ENCODE results near the gene GABRR2. TPM values are rescaled to one million over a fixed set of nuclear protein-coding genes. Genes with fewer than 3 reads are reported as not detected.

GABRR2 gene
- total RNA-seq, 2 donors from 2014 or later: 2.0 TPM; not detected in 1

DNA sequence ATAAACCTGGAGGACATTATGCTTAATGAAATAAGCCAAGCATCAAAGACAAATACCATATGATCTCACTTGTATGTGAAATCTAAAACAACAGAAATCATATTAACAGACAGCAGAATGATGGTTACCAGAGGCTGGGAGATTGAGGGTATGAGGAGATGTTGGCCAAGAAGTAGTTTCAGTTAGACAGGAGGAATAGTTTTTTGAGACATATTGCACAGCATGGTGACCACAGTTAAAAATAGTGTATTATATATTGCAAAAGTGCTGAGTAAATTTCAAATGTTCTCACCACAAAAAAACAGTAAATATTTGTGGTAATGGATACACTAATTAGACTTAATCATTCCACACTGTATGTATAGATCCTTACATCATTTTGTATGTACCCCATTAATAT is 99.7 kb downstream of the GABRR2 start:
- H3K4me3 ChIP-seq: no peak overlapping the region
- H3K4me1 ChIP-seq (ENCODE audit: control insufficient read depth in 1 of 2, low read depth in 2 of 2): peaks cover 5 to 25% of the 10 kb centered on the region in 2 donors
- H3K36me3 ChIP-seq: no peaks in the 10 kb centered on the region
- DNase-seq (ENCODE audit: low spot score): no peak
- H3K9me3 ChIP-seq: no peaks in the 10 kb centered on the region
- ATAC-seq (ENCODE audit: insufficient number of reproducible peaks, low FRiP score, low read depth): no peak
- H3K27me3 ChIP-seq (replicated peaks; ENCODE audit: insufficient read depth): no peaks in the 10 kb centered on the region
- H3K27ac ChIP-seq: no peak overlapping the region
- TF ChIP-seq, protein P1, sequence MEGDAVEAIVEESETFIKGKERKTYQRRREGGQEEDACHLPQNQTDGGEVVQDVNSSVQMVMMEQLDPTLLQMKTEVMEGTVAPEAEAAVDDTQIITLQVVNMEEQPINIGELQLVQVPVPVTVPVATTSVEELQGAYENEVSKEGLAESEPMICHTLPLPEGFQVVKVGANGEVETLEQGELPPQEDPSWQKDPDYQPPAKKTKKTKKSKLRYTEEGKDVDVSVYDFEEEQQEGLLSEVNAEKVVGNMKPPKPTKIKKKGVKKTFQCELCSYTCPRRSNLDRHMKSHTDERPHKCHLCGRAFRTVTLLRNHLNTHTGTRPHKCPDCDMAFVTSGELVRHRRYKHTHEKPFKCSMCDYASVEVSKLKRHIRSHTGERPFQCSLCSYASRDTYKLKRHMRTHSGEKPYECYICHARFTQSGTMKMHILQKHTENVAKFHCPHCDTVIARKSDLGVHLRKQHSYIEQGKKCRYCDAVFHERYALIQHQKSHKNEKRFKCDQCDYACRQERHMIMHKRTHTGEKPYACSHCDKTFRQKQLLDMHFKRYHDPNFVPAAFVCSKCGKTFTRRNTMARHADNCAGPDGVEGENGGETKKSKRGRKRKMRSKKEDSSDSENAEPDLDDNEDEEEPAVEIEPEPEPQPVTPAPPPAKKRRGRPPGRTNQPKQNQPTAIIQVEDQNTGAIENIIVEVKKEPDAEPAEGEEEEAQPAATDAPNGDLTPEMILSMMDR (IDR thresholded peaks at IDR 0.05): no peak

DNA sequence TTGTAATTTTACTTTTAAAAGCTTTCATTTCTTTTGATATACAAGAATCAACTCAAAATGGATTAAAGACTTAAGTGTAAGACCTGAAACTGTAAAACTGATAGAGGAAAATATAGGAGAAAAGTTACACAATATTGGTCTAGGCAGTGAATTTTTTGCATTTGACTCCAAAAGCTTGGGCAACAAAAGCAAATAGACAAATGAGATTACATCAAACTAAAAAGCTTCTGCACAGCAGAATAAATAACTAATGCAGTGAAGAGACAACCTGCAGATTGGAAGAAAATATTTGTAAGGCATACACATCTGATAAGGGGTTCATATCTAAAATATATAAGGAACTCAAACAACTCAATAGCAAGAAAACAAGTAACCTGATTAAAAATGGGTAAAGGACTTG is 100.9 kb downstream of the GABRR2 start:
- Histone ChIP-seq H3K4me3 (no peak overlapping the region), H3K27me3 (replicated peaks; ENCODE audit: insufficient read depth) (no peaks in the 10 kb centered on the region), H3K9me3 (no peaks in the 10 kb centered on the region), H3K4me1 (ENCODE audit: control insufficient read depth in 1 of 2, low read depth in 2 of 2) (peaks cover 5 to 25% of the 10 kb centered on the region in 2 donors), H3K36me3 (no peaks in the 10 kb centered on the region), H3K27ac (no peak overlapping the region)
- DNase-seq (ENCODE audit: low spot score) (no peak), ATAC-seq (ENCODE audit: insufficient number of reproducible peaks, low FRiP score, low read depth) (no peak)
- TF ChIP-seq, protein P1 (IDR thresholded peaks at IDR 0.05): no peak

DNA sequence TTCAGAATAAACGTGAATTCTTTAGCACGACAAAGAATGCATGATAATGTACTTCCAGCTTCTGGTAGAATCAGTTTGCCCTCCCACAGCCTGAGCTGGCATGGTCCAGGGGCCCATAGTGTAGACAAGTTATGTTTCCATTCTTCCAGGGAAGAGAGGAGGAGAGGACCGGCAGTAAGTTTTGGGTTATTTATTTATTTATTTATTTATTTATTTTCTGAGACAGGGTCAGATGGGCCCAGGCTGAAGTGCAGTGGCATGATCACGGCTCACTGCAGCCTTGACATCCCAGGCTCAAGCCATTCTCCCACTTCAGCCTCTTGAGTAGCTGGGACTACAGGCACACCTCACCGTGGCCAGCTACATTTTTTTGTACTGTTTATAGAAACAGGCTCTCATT is 102.6 kb downstream of the GABRR2 start:
- H3K27me3 ChIP-seq (replicated peaks; ENCODE audit: insufficient read depth): no peaks in the 10 kb centered on the region
- H3K27ac ChIP-seq: no peak overlapping the region
- DNase-seq (ENCODE audit: low spot score) (no peak), ATAC-seq (ENCODE audit: insufficient number of reproducible peaks, low FRiP score, low read depth) (no peak)
- no peaks in the 10 kb centered on the region for H3K36me3 ChIP-seq
- H3K9me3 ChIP-seq: no peaks in the 10 kb centered on the region
- TF ChIP-seq, protein P1 (IDR thresholded peaks at IDR 0.05): no peak
- H3K4me1 ChIP-seq (ENCODE audit: control insufficient read depth in 1 of 2, low read depth in 2 of 2): peaks cover 0 to 35% of the 10 kb centered on the region in 2 donors
- H3K4me3 ChIP-seq: no peak overlapping the region

DNA sequence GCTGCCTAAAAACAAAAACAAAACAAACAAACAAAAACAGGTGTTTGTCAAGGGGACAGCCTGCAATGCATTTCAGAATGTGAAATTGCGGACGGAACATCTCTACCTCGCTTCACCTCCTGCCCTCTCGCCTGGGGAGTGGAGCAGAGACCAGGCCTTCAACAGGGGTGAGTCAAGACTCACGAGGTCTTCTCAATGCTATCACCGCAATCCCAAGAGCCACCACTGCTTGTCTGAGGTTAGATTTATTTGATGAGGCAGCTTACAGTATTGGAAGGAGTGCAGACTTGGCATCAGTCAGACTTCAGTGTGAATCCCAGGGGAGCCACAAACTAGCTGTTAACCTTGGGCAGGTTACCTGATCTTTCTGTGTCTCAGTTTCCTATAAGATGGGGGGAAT is 105.6 kb downstream of the GABRR2 start:
- H3K4me1 ChIP-seq (ENCODE audit: control insufficient read depth in 1 of 2, low read depth in 2 of 2): peaks cover 3 to 45% of the 10 kb centered on the region in 2 donors
- no peaks in the 10 kb centered on the region for H3K9me3 ChIP-seq
- no peaks in the 10 kb centered on the region for H3K36me3 ChIP-seq
- H3K4me3 ChIP-seq: no peak overlapping the region
- TF ChIP-seq, protein P1 (IDR thresholded peaks at IDR 0.05): no peak
- DNase-seq (ENCODE audit: low spot score) (no peak), ATAC-seq (ENCODE audit: insufficient number of reproducible peaks, low FRiP score, low read depth) (no peak)
- H3K27ac ChIP-seq: no peak overlapping the region
- no peaks in the 10 kb centered on the region for H3K27me3 ChIP-seq (replicated peaks; ENCODE audit: insufficient read depth)

DNA sequence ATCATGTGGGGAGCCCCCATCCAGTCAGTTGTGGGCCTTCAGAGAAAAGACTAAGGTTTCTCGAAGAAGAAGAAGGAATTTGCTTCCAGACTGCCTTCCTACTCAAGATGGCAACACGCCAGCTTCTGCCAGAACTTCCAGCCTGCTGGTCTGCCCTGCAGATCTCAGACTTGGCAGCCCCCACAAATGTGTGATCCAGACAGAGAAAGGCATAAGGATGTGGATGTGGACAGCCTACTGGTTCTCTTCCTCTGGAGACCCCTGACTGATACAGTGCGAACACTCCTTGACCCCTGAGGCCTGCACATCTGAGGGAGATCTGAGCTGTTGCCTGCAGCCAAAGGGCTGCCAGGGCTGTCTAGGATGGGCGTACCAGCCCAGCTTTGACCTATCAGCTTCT is 106.5 kb downstream of the GABRR2 start:
- DNase-seq (ENCODE audit: low spot score) (peak; percentile 21), ATAC-seq (ENCODE audit: insufficient number of reproducible peaks, low FRiP score, low read depth) (no peak)
- Histone ChIP-seq H3K27ac (peak overlapping the region; percentile 1 to 40), H3K4me1 (ENCODE audit: control insufficient read depth in 1 of 2, low read depth in 2 of 2) (peaks cover 3 to 45% of the 10 kb centered on the region in 2 donors), H3K9me3 (no peaks in the 10 kb centered on the region), H3K4me3 (no peak overlapping the region), H3K27me3 (replicated peaks; ENCODE audit: insufficient read depth) (no peaks in the 10 kb centered on the region), H3K36me3 (no peaks in the 10 kb centered on the region)
- TF ChIP-seq, protein P1 (IDR thresholded peaks at IDR 0.05): no peak

Other genes with a start within 250 kb of the GABRR2 start
- gene PNRC1, start 234.5 kb downstream of the GABRR2 start, total RNA-seq: 100 to 1,000 TPM; 217 to 297 TPM
- 1 to 10 TPM in 1 of 2 donors, under 1 TPM in 1; 0.41 to 1.3 TPM for gene SRSF12, start 197.2 kb downstream of the GABRR2 start, total RNA-seq
- gene PM20D2, start 169.2 kb downstream of the GABRR2 start, total RNA-seq: 10 to 100 TPM; 23.7 to 58.6 TPM
- 1 to 10 TPM in 1 of 2 donors, not detected in 1; 5.4 TPM for gene GABRR1, start 97.9 kb downstream of the GABRR2 start, total RNA-seq
- gene UBE2J1, start 37.4 kb upstream of the GABRR2 start, total RNA-seq: 10 to 100 TPM; 33.2 to 58.5 TPM
- gene RRAGD, start 97.0 kb upstream of the GABRR2 start, total RNA-seq: 10 to 100 TPM; 11.0 to 25.8 TPM
- gene ANKRD6, start 117.9 kb upstream of the GABRR2 start, total RNA-seq: 10 to 100 TPM; 35.3 to 91.9 TPM

Data from thoracic aorta (tissue), 2 donors.